OCI-LY1 (cell line): ENCODE results near the gene NR3C1.
A peak's percentile ranks its signal among the peaks of the same experiment; 100 is the strongest.

Experiments used
- H2AFZ ChIP-seq: fragments of 200-600 bp; sonication (generic), shearing (Covaris generic); 2 replicates; pipeline ENCODE4 v1.6.0; 2014; ENCODE audit warnings: antibody characterized with exemption, mild to moderate bottlenecking, low read length
- H3F3A ChIP-seq: fragments of 200-600 bp; sonication (generic), shearing (Covaris generic); 2 replicates; pipeline ENCODE4 v1.6.0; 2014; ENCODE audit warnings: mild to moderate bottlenecking, antibody characterized with exemption, low read length, moderate library complexity; ENCODE audit not compliant: insufficient read depth
- H3K27ac ChIP-seq: fragments of 200-600 bp; sonication (generic); 2 replicates; pipeline ENCODE4 v1.5.1; 2014; ENCODE audit warnings: low read length, mixed run types, mild to moderate bottlenecking, low read depth; ENCODE audit not compliant: poor library complexity, severe bottlenecking
- H3K27me3 ChIP-seq: fragments of 200-600 bp; sonication (generic); 2 replicates; pipeline ENCODE4 v1.6.0; 2014; ENCODE audit warnings: antibody characterized with exemption, mild to moderate bottlenecking, low read length, moderate library complexity; ENCODE audit not compliant: insufficient read depth
- H3K36me3 ChIP-seq: fragments of 200-600 bp; sonication (generic); 2 replicates; pipeline ENCODE4 v1.6.1; 2014; ENCODE audit warnings: mild to moderate bottlenecking, antibody characterized with exemption, low read length, moderate library complexity, mixed read lengths; ENCODE audit not compliant: insufficient read depth
- H3K4me1 ChIP-seq: fragments of 200-600 bp; sonication (generic); 2 replicates; pipeline ENCODE4 v1.5.1; 2014; ENCODE audit warnings: mild to moderate bottlenecking, low read length, moderate library complexity; ENCODE audit not compliant: insufficient read depth, severe bottlenecking
- H3K4me2 ChIP-seq: fragments of 200-600 bp; sonication (generic), shearing (Covaris generic); 2 replicates; pipeline ENCODE4 v1.6.1; 2014; ENCODE audit warnings: low read length
- H3K4me3 ChIP-seq: fragments of 200-600 bp; sonication (generic); 2 replicates; pipeline ENCODE4 v1.5.1; 2014; ENCODE audit warnings: low read length, low read depth, mild to moderate bottlenecking, mixed read lengths; ENCODE audit not compliant: poor library complexity, severe bottlenecking
- H3K79me2 ChIP-seq: fragments of 200-600 bp; shearing (Covaris generic); 2 replicates; pipeline ENCODE4 v1.6.1; 2016; ENCODE audit warnings: mixed run types, low read length, mixed read lengths; ENCODE audit not compliant: insufficient read depth
- H3K9ac ChIP-seq: fragments of 200-600 bp; sonication (generic), shearing (Covaris generic); 2 replicates; pipeline ENCODE4 v1.6.1; 2014; ENCODE audit warnings: mild to moderate bottlenecking, low read length, mixed read lengths
- H3K9me2 ChIP-seq: fragments of 200-600 bp; sonication (generic), shearing (Covaris generic); 2 replicates; pipeline ENCODE4 v1.6.1; 2014; ENCODE audit warnings: low read depth, mild to moderate bottlenecking, low read length, mixed read lengths
- H3K9me3 ChIP-seq: fragments of 200-600 bp; shearing (Covaris generic); 2 replicates; pipeline ENCODE4 v1.6.1; 2014; ENCODE audit warnings: low read length, mixed read lengths
- H4K20me1 ChIP-seq: fragments of 200-600 bp; sonication (generic), shearing (Covaris generic); 2 replicates; pipeline ENCODE4 v1.6.0; 2016; ENCODE audit warnings: mild to moderate bottlenecking, low read length; ENCODE audit not compliant: insufficient read depth
- EZH2 ChIP-seq: fragments of 200-600 bp; sonication (generic), shearing (Covaris generic); IDR thresholded peaks from 2 replicates; pipeline ENCODE4 v1.8.0; 2017; ENCODE audit warnings: borderline replicate concordance, mixed run types, mild to moderate bottlenecking, antibody characterized with exemption, low read length, moderate library complexity, mixed read lengths
- TF ChIP-seq, protein P1 (sequence below): fragments of 200-600 bp; sonication (generic), shearing (Covaris generic); IDR thresholded peaks from 2 replicates; pipeline ENCODE4 v1.5.1; 2017; ENCODE audit warnings: mild to moderate bottlenecking, antibody characterized with exemption, low read length, moderate library complexity, mixed read lengths

Gene NR3C1

DNA sequence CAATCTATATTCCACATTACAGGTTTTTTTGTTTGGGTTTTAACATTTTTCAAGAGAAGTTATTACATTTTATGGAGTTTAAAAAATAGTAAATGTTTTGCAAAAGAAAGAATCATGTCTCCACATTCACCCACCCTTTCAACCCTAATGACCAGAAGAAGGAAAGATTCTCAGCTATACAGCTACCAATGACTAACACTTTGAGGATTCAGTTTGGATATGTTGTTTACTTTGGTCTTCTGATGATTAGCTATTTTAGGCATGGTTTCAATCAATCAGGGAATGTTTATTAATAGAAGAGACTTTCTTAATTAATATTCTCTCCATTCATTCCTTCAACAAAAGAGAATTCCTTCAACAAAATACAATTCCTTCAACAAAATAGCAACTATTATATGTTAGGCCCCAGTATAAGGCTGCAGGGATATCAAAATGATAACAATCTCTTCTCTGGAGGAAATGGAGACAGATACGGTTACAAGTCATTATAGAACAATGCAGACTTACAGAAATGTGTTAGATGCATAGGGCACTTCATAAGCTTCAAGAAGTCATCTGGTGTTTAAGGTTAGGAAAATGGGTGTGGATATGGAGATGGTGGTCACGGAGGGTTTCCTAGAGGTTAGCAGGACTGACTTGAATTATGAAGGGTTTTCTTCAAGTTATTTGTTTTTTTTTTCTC, 9.3 kb upstream of the NR3C1 start:
- H3K9ac ChIP-seq = no peak overlapping the region

DNA sequence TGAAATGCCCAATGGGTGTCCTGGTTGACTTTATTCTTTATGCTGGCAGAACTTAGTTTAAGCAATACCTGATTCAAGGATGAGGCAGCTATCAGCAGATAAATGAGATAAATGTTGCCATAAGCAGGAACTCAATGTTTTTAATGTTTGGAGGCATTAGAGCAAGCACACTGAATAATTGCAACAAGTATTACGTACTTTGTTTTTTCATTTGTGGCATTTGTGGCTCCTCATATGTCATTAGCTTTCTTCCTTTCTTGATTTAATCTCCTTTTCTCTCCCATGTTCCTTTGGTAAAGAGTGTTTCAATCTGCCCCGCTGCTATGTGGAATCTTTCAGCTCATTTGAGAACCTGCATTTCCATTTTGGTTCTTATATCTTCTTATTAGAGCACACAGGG, 6.4 kb upstream of the NR3C1 start:
- Histone ChIP-seq H4K20me1 (no peaks in the 10 kb centered on the region), H3K4me2 (no peak overlapping the region), H3K9me3 (no peaks in the 10 kb centered on the region), H3K9ac (no peak overlapping the region), H3K27ac (no peak overlapping the region), H3K36me3 (no peaks in the 10 kb centered on the region), H3K79me2 (peaks cover 1% of the 10 kb centered on the region; the same call in 1 of the 2 replicates), H2AFZ (no peak overlapping the region), H3K27me3 (no peaks in the 10 kb centered on the region), H3F3A (no peaks in the 10 kb centered on the region; the same call in 1 of the 2 replicates), H3K4me3 (no peak overlapping the region), H3K4me1 (peaks cover 63% of the 10 kb centered on the region), H3K9me2 (no peaks in the 10 kb centered on the region)
- TF ChIP-seq, protein P1, sequence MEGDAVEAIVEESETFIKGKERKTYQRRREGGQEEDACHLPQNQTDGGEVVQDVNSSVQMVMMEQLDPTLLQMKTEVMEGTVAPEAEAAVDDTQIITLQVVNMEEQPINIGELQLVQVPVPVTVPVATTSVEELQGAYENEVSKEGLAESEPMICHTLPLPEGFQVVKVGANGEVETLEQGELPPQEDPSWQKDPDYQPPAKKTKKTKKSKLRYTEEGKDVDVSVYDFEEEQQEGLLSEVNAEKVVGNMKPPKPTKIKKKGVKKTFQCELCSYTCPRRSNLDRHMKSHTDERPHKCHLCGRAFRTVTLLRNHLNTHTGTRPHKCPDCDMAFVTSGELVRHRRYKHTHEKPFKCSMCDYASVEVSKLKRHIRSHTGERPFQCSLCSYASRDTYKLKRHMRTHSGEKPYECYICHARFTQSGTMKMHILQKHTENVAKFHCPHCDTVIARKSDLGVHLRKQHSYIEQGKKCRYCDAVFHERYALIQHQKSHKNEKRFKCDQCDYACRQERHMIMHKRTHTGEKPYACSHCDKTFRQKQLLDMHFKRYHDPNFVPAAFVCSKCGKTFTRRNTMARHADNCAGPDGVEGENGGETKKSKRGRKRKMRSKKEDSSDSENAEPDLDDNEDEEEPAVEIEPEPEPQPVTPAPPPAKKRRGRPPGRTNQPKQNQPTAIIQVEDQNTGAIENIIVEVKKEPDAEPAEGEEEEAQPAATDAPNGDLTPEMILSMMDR = no peak
- TF ChIP-seq EZH2 = no peak

More for the DNA sequence above, 9.3 kb upstream of the NR3C1 start:
- Histone ChIP-seq H3K79me2 (peaks cover 4% of the 10 kb centered on the region; the same call in 1 of the 2 replicates), H3K9me2 (no peaks in the 10 kb centered on the region), H3K9me3 (no peaks in the 10 kb centered on the region), H3K4me3 (no peak overlapping the region), H3K4me1 (peaks cover 72% of the 10 kb centered on the region), H3F3A (0 out of 2 replicates have a peak, but pooled peaks cover 3% of the 10 kb centered on the region), H2AFZ (no peak overlapping the region), H4K20me1 (no peaks in the 10 kb centered on the region), H3K36me3 (no peaks in the 10 kb centered on the region), H3K27ac (peak overlapping the region; percentile 87), H3K27me3 (no peaks in the 10 kb centered on the region), H3K4me2 (no peak overlapping the region)
- TF ChIP-seq, protein P1 = no peak
- TF ChIP-seq EZH2 = no peak

DNA sequence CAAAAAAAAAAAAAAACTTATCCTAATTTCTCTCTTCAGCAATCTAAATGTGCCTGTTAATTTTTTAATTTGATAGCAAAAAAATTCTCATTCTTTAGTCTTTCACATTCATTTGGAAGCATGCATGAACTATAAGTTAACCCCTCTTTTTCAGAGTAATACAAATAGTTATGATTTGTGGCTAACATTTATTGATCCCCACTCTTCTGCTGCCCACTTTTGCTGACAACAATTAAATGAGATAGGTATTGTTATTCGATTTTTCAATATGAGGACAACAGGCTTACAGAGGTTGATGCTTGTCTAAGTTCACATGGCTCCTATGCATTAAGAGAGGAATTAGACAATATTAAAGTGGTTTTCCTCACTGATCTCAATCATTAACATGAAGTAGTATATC, 2.9 kb upstream of the NR3C1 start:
- Histone ChIP-seq H3K9ac (0 out of 2 replicates have a peak overlapping the region, but pooled peaks have one; percentile 11), H3K4me1 (peaks cover 31% of the 10 kb centered on the region), H3F3A (no peaks in the 10 kb centered on the region; the same call in 1 of the 2 replicates), H3K9me3 (no peaks in the 10 kb centered on the region), H3K4me2 (peak overlapping the region; percentile 83), H3K79me2 (peaks cover 18% of the 10 kb centered on the region), H2AFZ (no peak overlapping the region), H3K9me2 (no peaks in the 10 kb centered on the region), H3K27me3 (no peaks in the 10 kb centered on the region), H3K36me3 (peaks cover 9% of the 10 kb centered on the region; the same call in 1 of the 2 replicates), H3K27ac (peak overlapping the region; percentile 97), H4K20me1 (no peaks in the 10 kb centered on the region), H3K4me3 (peak overlapping the region; percentile 83)
- TF ChIP-seq EZH2 = no peak
- TF ChIP-seq, protein P1 = no peak
